Gastrocnemius medialis (tissue), 4 donors: ENCODE measurements around the gene ESAM. TPM values are rescaled to one million over a fixed set of nuclear protein-coding genes. Genes with fewer than 3 reads are reported as not detected.
"Not testable (repeated sequence)": the region's sequence is repeated elsewhere in the genome, so short reads cannot be mapped to it uniquely, and the experiment has no call there.

Source experiments
- ATAC-seq, 2 donors: fragments of 150-250 bp; one replicate each; pipeline ENCODE4 v1.9.1; 2016
- DNase-seq, 2 donors: peaks; one replicate each; pipeline ENCODE4 v3.0.0-alpha.2; 2019
- H3K27ac ChIP-seq, 4 donors: fragments of 200-600 bp; sonication (generic); 1 replicate in 1 of 4; 2 replicates in 3 of 4; pipeline ENCODE4 v1.5.1; 2016 to 2018; ENCODE audit warnings: mild to moderate bottlenecking in 2 of 4, moderate library complexity in 1 of 4
- H3K27me3 ChIP-seq, 3 donors: fragments of 200-600 bp; sonication (generic) in 2 of 3; 1 replicate in 1 of 3; 2 replicates in 2 of 3; pipeline versions ENCODE4 v1.5.1 to v1.6.0; 2016 to 2019; ENCODE audit warnings: mild to moderate bottlenecking in 1 of 3, moderate library complexity in 1 of 3
- H3K36me3 ChIP-seq, 2 donors: fragments of 200-600 bp; sonication (generic) in 1 of 2; one replicate each; pipeline ENCODE4 v1.5.1; 2017 to 2018
- H3K4me1 ChIP-seq, 2 donors: fragments of 200-600 bp; sonication (generic) in 1 of 2; one replicate each; pipeline ENCODE4 v1.5.1; 2016 to 2017; ENCODE audit warnings: mild to moderate bottlenecking in 2 of 2
- H3K4me3 ChIP-seq, 4 donors: fragments of 200-600 bp; sonication (generic) in 3 of 4; 1 replicate in 1 of 4; 2 replicates in 3 of 4; pipeline ENCODE4 v1.5.1; 2016 to 2019; ENCODE audit warnings: mild to moderate bottlenecking in 2 of 4
- H3K9me3 ChIP-seq, 3 donors: fragments of 200-600 bp; sonication (generic) in 2 of 3; 1 replicate in 1 of 3; 2 replicates in 2 of 3; pipeline ENCODE4 v1.5.1; 2016 to 2019
- POLR2A ChIP-seq, 2 donors: fragments of 450-650 bp; IDR thresholded peaks; one replicate each; pipeline ENCODE4 v1.6.1; 2017; ENCODE audit warnings: antibody characterized with exemption in 2 of 2, mild to moderate bottlenecking in 2 of 2, moderate library complexity in 2 of 2
- in situ Hi-C, 4 donors: fragments of 200-750 bp; cut with MboI; loops; one replicate each; pipeline versions ENCODE4 v1.15.0 to v1.8.0; 2017; ENCODE audit warnings: low sequenced_read_pairs in 4 of 4
- intact Hi-C: fragments of 100-400 bp; cut with DNase I; formaldehyde crosslinking; loops from one replicate; pipeline ENCODE4 v1.15.1; 2023; ENCODE audit warnings: low total_unique reads
- total RNA-seq, 4 donors: library from RNA; depleted of rRNA; stranded (reverse); fragments of >200 nt; gene quantifications; one replicate each; pipeline versions ENCODE4 v1.1.0 to v1.2.3, GENCODE V29; 2016
- TF ChIP-seq, protein P1 (sequence below), 5 experiments: fragments of 450-650 bp in 3 of 5; fragments of 200-600 bp in 2 of 5; sonication (generic) in 2 of 5; IDR thresholded peaks in 4 of 5; conservative IDR thresholded peaks in 1 of 5; 1 replicate in 4 of 5; 2 replicates in 1 of 5; pipeline ENCODE4 v1.5.1; 2016 to 2019; ENCODE audit warnings: antibody characterized with exemption in 5 of 5, mild to moderate bottlenecking in 3 of 5, moderate library complexity in 3 of 5

Gene ESAM
- total RNA-seq, 4 donors from 2014 or later, result 20.0 to 30.1 (median 27.5) TPM

DNA sequence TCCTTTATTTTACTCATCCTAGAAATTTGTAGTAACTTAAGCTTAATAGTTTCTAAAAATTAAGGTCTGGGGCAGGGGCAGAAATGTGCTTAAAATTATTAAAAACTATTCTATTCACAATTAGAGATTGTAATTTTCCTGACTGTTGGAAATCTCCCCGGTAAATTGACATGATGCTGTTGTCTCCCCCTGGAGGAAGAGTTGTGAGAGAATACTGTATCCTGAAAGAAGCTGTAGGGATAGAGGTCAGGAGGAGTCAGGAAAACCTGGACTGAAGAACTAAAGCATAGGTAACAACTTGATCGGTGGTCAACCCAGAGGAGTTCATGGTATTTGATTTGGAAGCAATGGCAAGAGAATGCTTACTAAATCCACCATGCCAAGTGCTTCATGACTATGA lies 16.2 kb upstream of the ESAM start:
- H3K36me3 ChIP-seq, result no peaks in the 10 kb centered on the region
- intact Hi-C loops, result no loop called here
- DNase-seq, result no peak
- no peak overlapping the region for H3K27ac ChIP-seq
- no peak for ATAC-seq
- H3K9me3 ChIP-seq, result no peaks in the 10 kb centered on the region
- no peaks in the 10 kb centered on the region for H3K27me3 ChIP-seq
- no peaks in the 10 kb centered on the region for H3K4me1 ChIP-seq
- no peak overlapping the region for H3K4me3 ChIP-seq
- TF ChIP-seq, protein P1, sequence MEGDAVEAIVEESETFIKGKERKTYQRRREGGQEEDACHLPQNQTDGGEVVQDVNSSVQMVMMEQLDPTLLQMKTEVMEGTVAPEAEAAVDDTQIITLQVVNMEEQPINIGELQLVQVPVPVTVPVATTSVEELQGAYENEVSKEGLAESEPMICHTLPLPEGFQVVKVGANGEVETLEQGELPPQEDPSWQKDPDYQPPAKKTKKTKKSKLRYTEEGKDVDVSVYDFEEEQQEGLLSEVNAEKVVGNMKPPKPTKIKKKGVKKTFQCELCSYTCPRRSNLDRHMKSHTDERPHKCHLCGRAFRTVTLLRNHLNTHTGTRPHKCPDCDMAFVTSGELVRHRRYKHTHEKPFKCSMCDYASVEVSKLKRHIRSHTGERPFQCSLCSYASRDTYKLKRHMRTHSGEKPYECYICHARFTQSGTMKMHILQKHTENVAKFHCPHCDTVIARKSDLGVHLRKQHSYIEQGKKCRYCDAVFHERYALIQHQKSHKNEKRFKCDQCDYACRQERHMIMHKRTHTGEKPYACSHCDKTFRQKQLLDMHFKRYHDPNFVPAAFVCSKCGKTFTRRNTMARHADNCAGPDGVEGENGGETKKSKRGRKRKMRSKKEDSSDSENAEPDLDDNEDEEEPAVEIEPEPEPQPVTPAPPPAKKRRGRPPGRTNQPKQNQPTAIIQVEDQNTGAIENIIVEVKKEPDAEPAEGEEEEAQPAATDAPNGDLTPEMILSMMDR (IDR thresholded peaks at IDR 0.05 in 4 of 5, conservative IDR thresholded peaks at IDR 0.05 in 1 of 5), result no peak
- no peak for TF ChIP-seq POLR2A (IDR thresholded peaks at IDR 0.05)
- in situ Hi-C loops, result no loop called here

DNA sequence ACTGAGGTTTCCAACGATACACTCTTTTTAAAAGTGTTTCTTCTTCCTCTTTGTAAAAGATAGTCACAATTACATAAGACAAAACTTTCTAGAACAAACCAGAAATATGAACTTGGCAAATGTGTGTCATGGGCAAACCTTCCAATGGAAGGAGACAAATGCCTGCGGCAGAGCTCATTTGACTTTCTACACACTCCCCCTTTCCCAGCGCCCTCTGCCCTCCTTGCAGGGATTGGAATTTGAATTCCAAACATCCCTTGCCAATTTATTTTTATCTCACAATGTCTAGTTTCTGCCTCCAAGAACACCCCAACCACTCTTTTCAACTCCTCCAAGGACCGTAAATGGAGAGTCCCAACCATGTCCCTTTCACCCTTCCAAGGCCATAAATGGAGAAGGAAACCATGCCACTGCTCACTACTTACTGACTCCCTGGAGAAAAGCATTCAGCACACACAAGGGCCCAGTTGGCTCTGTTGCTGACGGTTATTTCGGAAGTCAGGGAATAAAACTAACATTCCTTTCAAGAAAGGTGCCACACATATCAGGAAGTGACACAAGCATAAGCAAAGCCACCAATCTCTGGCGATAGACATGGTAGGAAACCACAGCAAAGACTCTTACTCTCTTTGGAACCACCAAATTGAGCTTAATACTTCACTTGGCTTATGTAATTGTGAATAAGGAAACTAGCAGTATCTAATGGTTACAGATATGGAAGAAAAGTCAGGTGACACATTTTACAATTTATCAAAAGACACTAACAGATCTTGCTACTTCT lies 15.0 kb upstream of the ESAM start:
- ATAC-seq (no peak), DNase-seq (no peak)
- H3K4me3 ChIP-seq, result no peak overlapping the region
- H3K27ac ChIP-seq, result peak overlapping the region in 1 of 4 donors; percentile 8
- no peaks in the 10 kb centered on the region for H3K27me3 ChIP-seq
- in situ Hi-C loops (no loop called here), intact Hi-C loops (no loop called here)
- no peaks in the 10 kb centered on the region for H3K9me3 ChIP-seq
- H3K4me1 ChIP-seq, result no peaks in the 10 kb centered on the region
- no peak for TF ChIP-seq POLR2A (IDR thresholded peaks at IDR 0.05)
- TF ChIP-seq, protein P1 (IDR thresholded peaks at IDR 0.05 in 4 of 5, conservative IDR thresholded peaks at IDR 0.05 in 1 of 5), result no peak
- peaks cover 0 to 4% of the 10 kb centered on the region in 2 donors for H3K36me3 ChIP-seq

DNA sequence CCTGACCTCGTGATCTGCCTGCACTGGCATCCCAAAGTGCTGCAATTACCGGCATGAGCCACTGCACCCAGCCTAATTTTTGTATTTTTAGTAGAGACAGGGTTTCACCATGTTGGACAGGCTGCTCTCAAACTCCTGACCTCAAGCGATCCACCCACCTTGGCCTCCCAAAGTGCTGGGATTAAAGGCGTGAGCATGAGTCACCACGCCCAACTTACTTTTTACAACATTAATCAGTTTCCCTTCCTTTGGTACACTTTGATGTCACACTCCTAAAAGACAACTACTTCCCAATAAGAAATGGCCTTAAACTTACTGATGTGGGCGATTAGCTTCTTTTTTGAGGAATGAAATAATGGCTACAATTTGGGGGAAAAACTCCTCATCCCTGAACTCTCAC lies 8.9 kb upstream of the ESAM start:
- H3K9me3 ChIP-seq, DNase-seq, H3K27me3 ChIP-seq, in situ Hi-C loops, H3K4me3 ChIP-seq, ATAC-seq, H3K27ac ChIP-seq, intact Hi-C loops, H3K4me1 ChIP-seq: not testable (repeated sequence)
- peaks cover 0 to 47% of the 10 kb centered on the region in 2 donors for H3K36me3 ChIP-seq

DNA sequence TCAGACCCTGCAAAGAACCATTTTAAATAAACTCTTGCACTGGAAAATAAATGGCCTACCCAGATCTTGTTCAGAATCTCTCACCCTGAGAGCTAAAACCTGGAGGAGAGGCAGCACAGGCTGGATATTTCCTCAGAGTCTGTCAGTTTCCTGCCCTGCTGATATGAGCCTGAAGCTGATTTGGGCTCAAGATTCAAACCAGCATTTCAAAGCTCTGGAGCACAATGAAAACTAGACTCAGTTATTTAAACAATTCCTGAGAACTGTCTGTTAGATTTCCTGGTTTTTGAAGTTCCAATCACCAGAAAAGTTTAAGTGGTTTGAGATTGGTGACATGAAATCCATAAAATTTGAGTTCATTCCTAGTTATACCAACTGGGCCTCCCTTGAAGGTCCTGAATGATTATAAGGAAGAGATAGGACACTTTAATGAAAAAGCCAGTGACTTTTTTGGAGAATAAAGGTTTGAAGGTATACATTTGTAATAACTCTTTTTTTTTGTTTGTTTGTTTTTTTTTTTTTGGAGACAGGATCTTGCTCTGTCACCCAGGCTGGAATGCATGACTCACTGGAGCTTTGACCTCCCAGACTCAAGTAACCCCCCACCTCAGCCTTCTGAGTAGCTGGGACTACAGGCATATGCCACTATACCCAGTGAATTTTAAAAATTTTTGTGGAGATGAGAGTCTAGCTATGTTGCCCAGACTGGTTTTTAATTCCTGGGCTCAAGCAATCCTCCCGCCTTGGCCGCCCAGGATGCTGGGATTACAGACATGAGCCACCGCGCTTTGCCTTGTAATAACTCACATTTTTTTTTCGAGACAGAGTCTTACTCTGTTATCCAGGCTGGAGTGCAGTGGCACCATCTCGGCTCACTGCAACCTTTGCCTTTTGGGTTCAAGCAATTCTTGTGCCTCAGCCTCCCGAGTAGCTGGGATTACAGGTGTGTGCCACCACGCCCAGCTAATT lies 8.0 kb upstream of the ESAM start:
- no peak for ATAC-seq

More for the DNA sequence above, 8.0 kb upstream of the ESAM start:
- Histone ChIP-seq H3K9me3 (no peaks in the 10 kb centered on the region), H3K27me3 (no peaks in the 10 kb centered on the region), H3K4me1 (no peaks in the 10 kb centered on the region), H3K36me3 (peaks cover 0 to 47% of the 10 kb centered on the region in 2 donors), H3K4me3 (no peak overlapping the region), H3K27ac (no peak overlapping the region)
- DNase-seq, result no peak
- no peak for TF ChIP-seq POLR2A (IDR thresholded peaks at IDR 0.05)
- TF ChIP-seq, protein P1 (IDR thresholded peaks at IDR 0.05 in 4 of 5, conservative IDR thresholded peaks at IDR 0.05 in 1 of 5), result no peak
- intact Hi-C loops (no loop called here), in situ Hi-C loops (loop anchor here in 3 of 4 donors (10.0 kb wide), 2 partner anchors 65 to 105 kb away; no protein-coding TSS in a partner anchor)
